GM21390 (cell line): ENCODE results near the gene SUGP2.
A peak's percentile ranks its signal among the peaks of the same experiment; 100 is the strongest.
"Not testable (repeated sequence)": the region's sequence is repeated elsewhere in the genome, so short reads cannot be mapped to it uniquely, and the experiment has no call there.

Source experiments
- ATAC-seq: cut with Tn5 transposase; IDR thresholded peaks from one replicate; pipeline ENCODE4 v1.9.1; 2021; ENCODE audit not compliant: unreplicated experiment

SUGP2 gene

GRCh38 chr19:19033176-19033425, 216 bp downstream of the SUGP2 start:
- peak; percentile 32 for ATAC-seq

DNA sequence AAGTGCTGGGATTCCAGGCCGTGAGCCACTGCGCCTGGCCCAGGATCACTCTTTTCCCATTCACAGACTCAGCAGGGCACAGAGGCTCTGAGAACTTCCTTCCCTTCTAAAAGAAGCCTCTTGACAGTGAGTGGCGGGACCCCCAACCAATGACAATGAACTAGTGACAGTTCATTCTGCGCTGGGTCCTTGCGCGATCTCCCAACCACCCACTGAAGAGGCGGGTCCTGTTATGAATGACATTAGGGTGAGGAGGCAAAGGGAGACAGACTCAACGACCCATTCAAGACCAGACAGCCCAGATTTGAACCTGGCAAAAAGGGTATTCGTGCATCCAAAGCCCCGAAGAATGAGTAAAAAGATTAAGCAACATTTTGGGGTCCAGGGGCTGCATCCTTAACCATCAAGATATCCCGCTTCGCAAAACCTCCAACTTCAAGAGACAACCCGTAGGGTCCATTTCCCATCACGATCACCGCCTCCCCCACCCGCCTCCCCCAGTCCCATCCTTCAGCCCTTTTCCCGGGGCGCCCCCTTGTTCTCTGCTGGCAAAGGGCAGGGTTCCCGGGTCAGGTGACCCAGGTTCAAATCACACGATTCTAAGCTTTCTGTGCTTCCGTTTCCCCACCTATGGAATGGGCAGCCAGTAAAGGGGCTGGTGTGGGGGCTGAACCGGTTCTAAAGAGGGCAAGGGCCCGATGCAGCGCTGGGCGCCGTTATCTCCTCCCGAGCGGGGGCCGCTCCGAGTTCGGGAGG, 719 bp downstream of the SUGP2 start:
- peak; percentile 48 for ATAC-seq

- ATAC-seq: no peak
Observed at GRCh38 chr19:19031891-19032290, 1.4 kb downstream of the SUGP2 start.

DNA sequence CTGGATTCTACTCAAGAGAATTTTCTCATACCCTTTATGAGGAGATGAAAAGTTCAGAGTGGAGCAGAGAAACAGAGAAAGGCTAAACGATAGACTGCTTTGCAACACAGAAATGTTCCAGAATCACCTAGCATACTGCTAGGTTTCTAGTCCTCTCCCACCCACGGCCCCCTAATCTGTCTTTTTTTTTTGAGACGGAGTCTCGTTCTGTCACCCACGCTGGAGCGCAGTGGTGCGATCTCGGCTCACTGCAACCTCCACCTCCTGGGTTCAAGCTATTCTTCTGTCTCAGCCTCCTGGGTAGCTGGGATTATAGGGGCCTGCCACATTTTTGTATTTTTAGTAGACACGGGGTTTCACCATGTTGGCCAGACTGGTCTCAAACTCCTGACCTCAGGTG, 4.8 kb downstream of the SUGP2 start:
- no peak for ATAC-seq

DNA sequence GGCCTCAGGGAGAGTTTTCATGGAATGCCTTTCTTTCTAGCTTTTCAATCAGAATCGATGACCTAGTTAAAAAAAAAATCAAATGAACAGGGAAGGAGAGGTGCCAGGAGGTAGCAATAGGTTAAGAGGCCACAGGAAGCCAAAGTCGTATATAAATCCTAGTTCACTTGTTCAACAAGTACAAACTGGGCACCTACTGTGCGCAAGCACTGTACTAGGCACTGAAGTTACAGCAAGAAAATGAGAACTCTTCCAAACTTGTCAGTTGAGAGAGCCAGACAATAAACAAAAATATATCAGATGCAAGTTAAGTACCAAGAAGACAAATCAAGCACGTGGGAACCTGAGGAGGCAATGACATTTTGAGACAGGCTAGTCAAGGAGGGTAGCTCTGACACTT, 6.1 kb downstream of the SUGP2 start:
- no peak for ATAC-seq

DNA sequence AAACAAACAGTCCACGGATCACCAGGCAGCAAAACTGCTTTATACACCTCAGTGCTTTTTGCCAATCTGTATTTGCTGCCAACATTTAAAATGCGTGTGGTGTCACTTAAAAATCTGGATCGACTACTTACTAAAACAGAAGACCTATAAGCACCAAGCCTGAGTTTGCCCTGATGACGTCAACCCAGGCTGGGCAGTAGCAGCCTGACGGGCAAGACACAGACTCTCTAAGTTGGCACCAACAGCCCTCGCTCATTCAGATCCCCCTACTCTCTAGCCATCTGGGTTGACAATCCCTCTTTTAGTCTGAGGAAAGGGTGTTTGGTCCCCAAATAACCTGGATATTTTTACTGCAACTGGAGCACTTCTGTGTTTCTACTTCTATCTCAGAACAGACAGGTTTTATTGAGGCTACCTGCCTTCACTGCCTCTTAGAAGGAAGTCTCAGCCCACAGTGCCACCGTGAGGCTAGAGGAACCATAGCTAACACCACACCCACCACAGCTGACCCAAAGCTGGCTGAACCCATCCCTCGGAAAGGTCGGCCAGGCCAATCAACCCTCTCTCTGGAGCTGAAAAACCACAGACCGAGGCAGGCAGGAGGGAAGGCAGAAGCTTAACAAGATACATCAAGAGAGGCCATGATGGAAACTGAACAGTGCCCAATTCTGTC, 6.9 kb downstream of the SUGP2 start:
- no peak for ATAC-seq

GRCh38 chr19:19025861-19026260, 7.5 kb downstream of the SUGP2 start:
- ATAC-seq: no peak

DNA sequence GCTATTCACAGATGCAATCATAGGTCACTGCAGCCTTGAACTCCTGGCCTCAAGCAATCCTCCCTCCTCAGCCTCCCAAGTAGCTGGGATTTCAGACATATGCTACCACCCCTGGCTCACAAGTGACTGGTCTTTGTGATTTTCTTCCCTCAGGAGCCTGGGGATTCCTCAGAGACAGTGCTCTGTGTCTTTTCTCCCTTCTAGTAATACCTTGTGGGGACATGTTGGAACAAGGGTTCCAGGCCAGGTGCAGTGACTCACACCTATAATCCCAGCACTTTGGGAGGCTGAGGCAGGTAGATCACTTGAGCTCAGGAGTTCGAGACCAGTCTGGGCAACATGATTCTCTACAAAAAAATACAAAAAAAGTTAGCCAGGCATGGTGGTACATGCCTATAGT, 9.9 kb downstream of the SUGP2 start:
- not testable (repeated sequence) for ATAC-seq

DNA sequence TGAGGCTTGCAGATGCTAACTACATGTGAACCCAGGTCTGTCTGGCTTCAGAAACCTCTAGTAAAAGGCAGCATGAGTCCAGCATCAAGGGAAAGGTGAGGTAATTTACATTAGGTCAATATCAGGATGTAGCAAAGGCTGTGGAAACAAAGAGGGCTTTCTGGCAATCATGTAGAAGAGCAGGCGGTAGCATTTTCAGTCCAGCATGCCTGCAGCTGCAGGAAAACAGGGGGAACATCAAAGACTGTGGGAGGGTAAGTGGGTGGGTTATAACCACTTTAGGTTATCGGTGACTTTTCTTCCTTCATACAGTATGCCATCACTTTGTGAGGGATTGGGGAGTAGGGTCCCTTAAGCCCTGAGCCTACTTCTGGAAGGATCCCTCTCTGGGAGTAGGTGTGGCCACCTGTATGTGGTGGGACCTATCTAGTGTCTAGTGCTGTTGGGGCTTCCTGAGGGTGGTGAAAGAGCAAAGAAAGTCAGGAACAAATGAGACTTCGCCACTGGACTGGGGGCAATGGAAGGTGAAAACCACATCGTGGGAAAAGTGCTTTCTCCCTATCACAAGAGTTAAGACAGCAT, 10.8 kb downstream of the SUGP2 start:
- ATAC-seq: no peak

DNA sequence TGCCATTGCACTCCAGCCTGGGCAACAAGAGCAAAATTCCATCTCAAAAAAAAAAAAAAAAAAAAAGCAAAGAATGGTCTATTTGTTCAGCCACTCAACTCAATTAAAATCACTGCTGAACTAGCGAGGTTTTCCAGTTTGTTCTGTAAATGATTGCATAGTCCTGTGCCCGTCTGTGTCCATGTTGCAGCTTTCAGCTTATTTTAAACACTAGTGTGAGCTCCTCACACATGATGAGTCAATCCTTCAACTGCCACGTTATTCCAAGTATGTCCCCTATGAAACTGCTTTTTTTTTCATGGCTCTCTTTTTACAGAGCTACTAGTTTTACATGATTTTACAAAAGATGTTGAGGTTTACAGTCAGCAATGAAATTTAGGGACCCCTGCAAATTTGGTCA, 12.2 kb downstream of the SUGP2 start:
- no peak for ATAC-seq

DNA sequence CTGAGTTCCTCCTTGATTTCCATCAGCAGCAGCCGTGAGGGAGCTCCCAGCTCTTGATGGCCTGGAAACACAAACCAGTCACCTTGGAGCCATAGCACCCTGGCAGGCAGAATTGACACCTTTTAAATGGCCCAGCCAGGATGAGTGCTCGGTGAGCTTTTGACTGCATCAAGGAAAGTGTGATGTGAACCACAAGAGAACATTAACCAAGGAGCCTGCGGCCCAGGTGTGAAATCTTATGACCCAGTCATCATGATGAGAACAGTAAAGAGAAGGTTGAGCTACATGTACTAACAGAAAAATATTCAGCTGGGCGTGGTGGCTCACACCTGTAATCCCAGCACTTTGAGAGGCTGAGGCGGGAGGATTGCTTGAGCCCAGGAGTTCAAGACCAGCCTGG, 22.8 kb downstream of the SUGP2 start:
- no peak for ATAC-seq

DNA sequence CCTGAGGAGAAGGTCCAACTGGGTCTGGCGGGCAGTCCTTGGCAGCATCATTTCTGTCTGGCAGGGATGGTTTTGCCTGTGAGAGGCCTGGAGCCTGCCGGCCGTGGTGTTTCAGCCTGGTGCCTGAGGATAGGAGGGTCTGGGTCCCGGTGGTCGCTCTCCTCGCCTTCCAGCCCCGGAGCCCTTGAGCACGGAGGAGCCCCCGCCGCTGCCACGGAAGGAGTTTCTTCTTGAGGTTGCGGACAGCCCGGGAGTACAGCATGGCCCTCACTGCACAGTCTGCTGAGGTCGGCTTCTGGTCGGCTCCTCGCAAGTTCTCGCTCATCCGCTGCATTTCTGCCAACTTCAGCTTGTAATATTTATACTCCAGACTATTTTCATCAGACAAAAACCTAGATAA, 23.4 kb downstream of the SUGP2 start:
- no peak for ATAC-seq

DNA sequence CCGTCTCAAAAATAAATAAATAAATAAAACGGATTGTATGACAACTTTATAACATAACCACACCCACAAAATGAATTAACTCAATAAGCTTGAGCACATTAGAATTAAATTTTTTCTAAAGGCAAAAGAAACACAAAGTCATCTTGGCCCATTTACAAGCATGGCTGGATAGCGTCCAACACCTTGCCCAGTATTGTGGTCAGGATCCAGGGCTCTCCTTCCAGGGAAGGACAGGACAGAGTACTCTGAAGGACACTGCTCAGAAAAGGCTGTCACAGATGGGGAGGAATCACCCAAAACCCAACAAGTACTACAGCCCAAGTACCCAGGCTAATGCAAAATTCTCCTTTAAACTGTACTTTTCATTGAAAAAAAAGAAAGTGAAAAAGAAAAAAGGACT, 27.1 kb downstream of the SUGP2 start:
- no peak for ATAC-seq

- no peak for ATAC-seq
Observed at GRCh38 chr19:19004144-19004543, 29.2 kb downstream of the SUGP2 start.

- ATAC-seq: no peak
Observed at GRCh38 chr19:18999896-19000620, 33.3 kb downstream of the SUGP2 start.

DNA sequence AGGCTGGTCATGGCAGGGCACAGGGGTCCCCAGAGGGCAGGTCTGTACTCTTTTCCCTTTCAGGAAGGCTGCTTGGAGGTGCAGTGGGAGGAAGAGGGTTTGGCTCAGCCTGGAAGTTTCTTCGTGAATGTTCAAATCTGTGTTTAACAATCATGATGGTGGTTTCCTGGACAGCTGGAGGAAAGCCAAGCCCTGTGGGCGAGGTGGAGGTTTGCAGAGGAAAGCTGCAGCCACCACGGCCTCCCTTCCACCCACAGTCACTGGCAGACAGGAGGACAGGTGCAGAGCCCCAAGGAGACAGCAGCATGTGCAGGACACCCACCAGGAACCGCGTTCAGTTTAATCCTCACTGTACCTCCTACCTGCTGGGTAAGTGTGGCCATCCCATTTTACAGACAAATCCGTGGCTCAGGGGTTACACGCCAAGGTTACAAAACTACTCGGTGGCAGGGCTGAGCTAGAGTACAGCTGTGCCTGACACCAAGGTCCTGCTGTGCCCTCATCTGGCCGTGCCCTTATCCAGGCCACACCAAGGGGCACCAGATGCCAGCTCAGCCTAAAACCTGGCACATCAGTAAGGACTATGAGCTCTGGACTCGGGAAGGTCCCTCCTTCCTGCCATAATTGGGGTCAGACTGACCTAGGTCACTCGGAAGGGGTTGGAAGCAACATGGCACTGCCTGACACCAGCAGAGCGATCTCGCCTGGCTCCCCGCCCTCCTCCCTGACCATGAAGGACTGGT, 34.1 kb downstream of the SUGP2 start:
- no peak for ATAC-seq

- no peak for ATAC-seq
Observed at GRCh38 chr19:18998276-18998675, 35.0 kb downstream of the SUGP2 start.

GRCh38 chr19:18996796-18997394, 36.4 kb downstream of the SUGP2 start:
- no peak for ATAC-seq

- ATAC-seq: no peak
Observed at GRCh38 chr19:18996351-18996750, 37.0 kb downstream of the SUGP2 start.

GRCh38 chr19:18995804-18996241, 37.5 kb downstream of the SUGP2 start:
- no peak for ATAC-seq

- no peak for ATAC-seq
Observed at GRCh38 chr19:18993115-18993514, 40.2 kb downstream of the SUGP2 start.
